HFFc6 (cell line): ENCODE results near the gene GLP1R. TPM values are rescaled to one million over a fixed set of nuclear protein-coding genes. Genes with fewer than 3 reads are reported as not detected.

Source experiments
- DNase-seq: peaks from one replicate; pipeline ENCODE4 v3.0.0-alpha.2; 2018
- H3K27ac Mint-ChIP-seq: 2 replicates; pipeline ENCODE4 v1.8.0; 2020; ENCODE audit warnings: mild to moderate bottlenecking, mixed read lengths
- H3K27me3 Mint-ChIP-seq: 2 replicates; pipeline ENCODE4 v1.8.0; 2021; ENCODE audit warnings: mild to moderate bottlenecking, moderate library complexity, mixed read lengths; ENCODE audit not compliant: insufficient read depth
- H3K36me3 Mint-ChIP-seq: 2 replicates; pipeline ENCODE4 v1.8.0; 2021; ENCODE audit warnings: low read depth, mixed read lengths
- H3K4me1 Mint-ChIP-seq: 2 replicates; pipeline ENCODE4 v1.8.0; 2020; ENCODE audit warnings: low read depth, mixed read lengths
- H3K4me3 Mint-ChIP-seq: 2 replicates; pipeline ENCODE4 v1.8.0; 2020; ENCODE audit warnings: mild to moderate bottlenecking, moderate library complexity, mixed read lengths
- H3K9me3 Mint-ChIP-seq: 2 replicates; pipeline ENCODE4 v1.8.0; 2020; ENCODE audit warnings: mild to moderate bottlenecking, mixed read lengths
- long read RNA-seq: library from polyadenylated mRNA; unstranded; transcript quantifications from one replicate; pipeline ENCODE4 v2.0.0, GENCODE V29; 2019
- total RNA-seq, 6 experiments: library from RNA; stranded (reverse); fragmentation: NEBNext Ultra II Directional; extraction: Animal tissue kit (Norgen Biotek cat#: 25700); gene quantifications; 2 replicates in 1 of 6; 3 replicates in 5 of 6; pipeline ENCODE4 v1.2.3, GENCODE V29; 2021
- TF ChIP-seq, protein P1 (sequence below): fragments of 200-600 bp; sonication (generic); IDR thresholded peaks from 2 replicates; pipeline ENCODE4 v1.5.0; 2021; ENCODE audit warnings: antibody characterized with exemption, mild to moderate bottlenecking

The GLP1R gene
- total RNA-seq: not detected
- long read RNA-seq: 0 reads

- H3K27me3 Mint-ChIP-seq: peaks cover 30% of the 10 kb centered on the region
These were observed at the start of gene GLP1R for GRCh38 chr6:39048481-39049399. Gene GLP1R (plus strand): TSS chr6:39048781. CDS start chr6:39048841, 60 bp downstream.

GRCh38 chr6:39003072-39003471, 45.5 kb upstream of the GLP1R start:
- H3K27ac Mint-ChIP-seq: no peak overlapping the region
- H3K36me3 Mint-ChIP-seq: no peaks in the 10 kb centered on the region
- no peaks in the 10 kb centered on the region for H3K4me1 Mint-ChIP-seq
- H3K27me3 Mint-ChIP-seq: peaks cover 5% of the 10 kb centered on the region; the same call in 1 of the 2 replicates
- no peak for DNase-seq
- TF ChIP-seq, protein P1, sequence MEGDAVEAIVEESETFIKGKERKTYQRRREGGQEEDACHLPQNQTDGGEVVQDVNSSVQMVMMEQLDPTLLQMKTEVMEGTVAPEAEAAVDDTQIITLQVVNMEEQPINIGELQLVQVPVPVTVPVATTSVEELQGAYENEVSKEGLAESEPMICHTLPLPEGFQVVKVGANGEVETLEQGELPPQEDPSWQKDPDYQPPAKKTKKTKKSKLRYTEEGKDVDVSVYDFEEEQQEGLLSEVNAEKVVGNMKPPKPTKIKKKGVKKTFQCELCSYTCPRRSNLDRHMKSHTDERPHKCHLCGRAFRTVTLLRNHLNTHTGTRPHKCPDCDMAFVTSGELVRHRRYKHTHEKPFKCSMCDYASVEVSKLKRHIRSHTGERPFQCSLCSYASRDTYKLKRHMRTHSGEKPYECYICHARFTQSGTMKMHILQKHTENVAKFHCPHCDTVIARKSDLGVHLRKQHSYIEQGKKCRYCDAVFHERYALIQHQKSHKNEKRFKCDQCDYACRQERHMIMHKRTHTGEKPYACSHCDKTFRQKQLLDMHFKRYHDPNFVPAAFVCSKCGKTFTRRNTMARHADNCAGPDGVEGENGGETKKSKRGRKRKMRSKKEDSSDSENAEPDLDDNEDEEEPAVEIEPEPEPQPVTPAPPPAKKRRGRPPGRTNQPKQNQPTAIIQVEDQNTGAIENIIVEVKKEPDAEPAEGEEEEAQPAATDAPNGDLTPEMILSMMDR: no peak
- H3K4me3 Mint-ChIP-seq: no peak overlapping the region
- H3K9me3 Mint-ChIP-seq: no peaks in the 10 kb centered on the region

More at GRCh38 chr6:39048481-39049399, at the start of gene GLP1R:
- Mint-ChIP-seq H3K27ac (no peak within 1 kb of the TSS), H3K36me3 (no peaks in the 10 kb centered on the region), H3K9me3 (no peaks in the 10 kb centered on the region), H3K4me3 (no peak within 1 kb of the TSS), H3K4me1 (no peaks in the 10 kb centered on the region)
- no peak for DNase-seq
- TF ChIP-seq, protein P1: no peak

- Mint-ChIP-seq H3K4me1 (no peaks in the 10 kb centered on the region), H3K9me3 (no peaks in the 10 kb centered on the region), H3K4me3 (no peak overlapping the region), H3K36me3 (no peaks in the 10 kb centered on the region), H3K27ac (no peak overlapping the region), H3K27me3 (peaks cover 5% of the 10 kb centered on the region; the same call in 1 of the 2 replicates)
- TF ChIP-seq, protein P1: no peak
- no peak for DNase-seq
These were observed 45.1 kb upstream of the GLP1R start for GRCh38 chr6:39003492-39003891.

DNA sequence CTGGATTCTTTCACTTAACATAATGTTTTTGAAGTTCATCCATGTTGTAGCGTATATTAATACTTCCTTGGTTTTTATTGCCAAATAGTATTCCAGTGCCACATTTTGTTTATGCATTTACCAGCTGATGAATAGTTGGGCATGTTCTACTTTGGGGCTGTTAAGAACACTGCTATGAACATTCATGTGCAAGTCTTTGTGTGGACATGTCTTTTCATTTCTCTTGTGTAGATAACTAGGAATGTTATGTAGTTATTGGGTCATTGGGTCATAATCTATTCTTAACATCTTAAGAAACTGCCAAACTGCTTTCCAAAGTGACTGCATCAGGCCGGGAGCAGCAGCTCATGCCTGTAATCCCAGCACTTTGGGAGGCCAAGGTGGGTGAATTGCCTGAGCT, 43.8 kb upstream of the GLP1R start:
- H3K9me3 Mint-ChIP-seq: no peaks in the 10 kb centered on the region
- H3K36me3 Mint-ChIP-seq: no peaks in the 10 kb centered on the region
- H3K27ac Mint-ChIP-seq: no peak overlapping the region
- no peak for DNase-seq
- TF ChIP-seq, protein P1: no peak
- H3K4me1 Mint-ChIP-seq: no peaks in the 10 kb centered on the region
- H3K27me3 Mint-ChIP-seq: peaks cover 5% of the 10 kb centered on the region; the same call in 1 of the 2 replicates
- no peak overlapping the region for H3K4me3 Mint-ChIP-seq

- Mint-ChIP-seq H3K36me3 (no peaks in the 10 kb centered on the region), H3K4me3 (no peak overlapping the region), H3K27ac (no peak overlapping the region), H3K4me1 (no peaks in the 10 kb centered on the region), H3K9me3 (no peaks in the 10 kb centered on the region), H3K27me3 (peaks cover 5% of the 10 kb centered on the region; the same call in 1 of the 2 replicates)
- TF ChIP-seq, protein P1: no peak
- DNase-seq: no peak
These were observed 42.8 kb upstream of the GLP1R start for GRCh38 chr6:39005774-39006173.
